GM12872 (cell line): Measurements from ENCODE around the gene NKIRAS1.
A peak's percentile ranks its signal among the peaks of the same experiment; 100 is the strongest.

Source experiments
- CTCF ChIP-seq: IDR thresholded peaks from 3 replicates; pipeline ENCODE4 v1.5.1; 2011; ENCODE audit warnings: low read depth, mild to moderate bottlenecking, low read length, moderate library complexity; ENCODE audit not compliant: insufficient read depth

NKIRAS1 gene

GRCh38 chr3:23872330-23872729, 44.5 kb downstream of the NKIRAS1 start:
- no peak for TF ChIP-seq CTCF

GRCh38 chr3:23869977-23870662, 46.7 kb downstream of the NKIRAS1 start:
- no peak for TF ChIP-seq CTCF

GRCh38 chr3:23867838-23868237, 49.0 kb downstream of the NKIRAS1 start:
- TF ChIP-seq CTCF, result no peak

GRCh38 chr3:23867400-23867799, 49.4 kb downstream of the NKIRAS1 start:
- TF ChIP-seq CTCF, result 0 out of 3 replicates have a peak, but pooled peaks have one; percentile 19

- TF ChIP-seq CTCF, result no peak
These were observed 51.0 kb downstream of the NKIRAS1 start for GRCh38 chr3:23865595-23866396.

GRCh38 chr3:23864931-23865330, 51.9 kb downstream of the NKIRAS1 start:
- TF ChIP-seq CTCF, result no peak

- no peak for TF ChIP-seq CTCF
These were observed 53.7 kb downstream of the NKIRAS1 start for GRCh38 chr3:23863060-23863459.
